Fibroblast of gingiva (primary cell): ENCODE results near the gene GRB10.
"Not testable (repeated sequence)": the region's sequence is repeated elsewhere in the genome, so short reads cannot be mapped to it uniquely, and the experiment has no call there.

ENCODE experiments used
- DNase-seq: peaks from one replicate; pipeline ENCODE4 v3.0.0-alpha.2; 2011; ENCODE audit warnings: low read depth

Gene GRB10

GRCh38 chr7:50580057-50580456 is 202.6 kb downstream of the GRB10 start:
- DNase-seq, result no peak

DNA sequence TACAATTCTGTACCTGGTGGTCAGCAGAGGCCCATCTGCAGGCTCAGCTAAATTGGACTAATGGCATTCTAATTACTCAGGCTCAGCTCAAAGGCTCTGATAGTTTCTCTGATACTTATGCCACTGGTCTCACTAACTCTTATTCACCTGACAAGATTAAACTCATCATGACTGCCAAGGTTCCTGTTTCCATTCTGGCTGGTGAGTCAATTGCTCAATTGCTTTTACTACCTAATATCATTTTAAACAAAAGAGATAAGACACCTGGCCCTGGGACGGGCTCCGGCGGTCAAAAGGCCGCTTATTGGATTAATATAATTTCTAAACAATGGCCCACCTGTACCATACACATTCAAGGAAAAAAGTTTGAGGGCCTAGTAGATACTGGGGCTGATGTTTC is 204.6 kb downstream of the GRB10 start:
- DNase-seq, result not testable (repeated sequence)

- DNase-seq, result no peak
Measured at GRCh38 chr7:50577569-50577968, 205.1 kb downstream of the GRB10 start.

- DNase-seq, result not testable (repeated sequence)
Measured at GRCh38 chr7:50576388-50576787, 206.3 kb downstream of the GRB10 start.

DNA sequence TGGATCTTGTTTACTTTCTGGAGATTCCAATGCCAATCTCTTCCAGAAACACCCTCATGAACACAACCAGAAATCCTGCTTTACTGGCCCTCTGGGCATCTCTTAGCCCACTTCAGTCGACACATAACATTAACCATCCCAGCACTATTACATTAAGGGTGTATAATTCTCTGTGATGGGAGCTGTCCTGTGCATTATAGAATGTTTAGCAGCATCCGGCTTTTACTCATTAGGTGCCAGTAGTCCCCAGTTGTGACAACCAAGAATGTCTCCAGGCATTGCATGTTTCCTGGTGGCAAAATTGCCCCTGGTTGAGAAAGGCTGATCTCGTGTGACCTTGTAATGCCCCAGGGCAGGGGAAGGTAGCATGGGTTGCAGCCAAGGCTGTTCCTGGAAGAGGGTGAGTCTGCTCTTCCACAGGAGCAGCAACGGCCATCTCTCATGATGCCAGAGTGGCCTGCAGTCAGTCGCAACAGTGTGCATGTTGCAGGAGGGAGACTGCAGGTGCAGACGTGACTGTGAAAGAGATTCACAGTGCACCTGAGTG is 214.9 kb downstream of the GRB10 start:
- no peak for DNase-seq

GRCh38 chr7:50565977-50566376 is 216.7 kb downstream of the GRB10 start:
- DNase-seq, result no peak

DNA sequence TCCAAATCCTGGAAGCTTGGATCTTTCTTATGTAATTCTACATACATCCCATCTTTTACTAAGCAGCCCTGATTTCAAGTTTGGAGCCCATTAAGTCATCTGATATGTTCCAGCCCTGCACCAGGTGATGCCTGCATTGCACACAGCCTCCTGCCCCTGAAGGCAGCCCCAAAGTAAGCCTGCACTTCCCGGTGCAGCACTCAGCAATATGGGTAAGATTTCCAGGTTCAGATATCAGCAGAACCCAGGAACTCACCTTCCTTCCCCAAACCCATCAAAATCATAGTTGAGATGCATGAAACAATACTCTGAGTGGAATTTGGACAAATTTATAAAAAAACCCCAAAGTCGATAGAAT is 217.2 kb downstream of the GRB10 start:
- no peak for DNase-seq

DNA sequence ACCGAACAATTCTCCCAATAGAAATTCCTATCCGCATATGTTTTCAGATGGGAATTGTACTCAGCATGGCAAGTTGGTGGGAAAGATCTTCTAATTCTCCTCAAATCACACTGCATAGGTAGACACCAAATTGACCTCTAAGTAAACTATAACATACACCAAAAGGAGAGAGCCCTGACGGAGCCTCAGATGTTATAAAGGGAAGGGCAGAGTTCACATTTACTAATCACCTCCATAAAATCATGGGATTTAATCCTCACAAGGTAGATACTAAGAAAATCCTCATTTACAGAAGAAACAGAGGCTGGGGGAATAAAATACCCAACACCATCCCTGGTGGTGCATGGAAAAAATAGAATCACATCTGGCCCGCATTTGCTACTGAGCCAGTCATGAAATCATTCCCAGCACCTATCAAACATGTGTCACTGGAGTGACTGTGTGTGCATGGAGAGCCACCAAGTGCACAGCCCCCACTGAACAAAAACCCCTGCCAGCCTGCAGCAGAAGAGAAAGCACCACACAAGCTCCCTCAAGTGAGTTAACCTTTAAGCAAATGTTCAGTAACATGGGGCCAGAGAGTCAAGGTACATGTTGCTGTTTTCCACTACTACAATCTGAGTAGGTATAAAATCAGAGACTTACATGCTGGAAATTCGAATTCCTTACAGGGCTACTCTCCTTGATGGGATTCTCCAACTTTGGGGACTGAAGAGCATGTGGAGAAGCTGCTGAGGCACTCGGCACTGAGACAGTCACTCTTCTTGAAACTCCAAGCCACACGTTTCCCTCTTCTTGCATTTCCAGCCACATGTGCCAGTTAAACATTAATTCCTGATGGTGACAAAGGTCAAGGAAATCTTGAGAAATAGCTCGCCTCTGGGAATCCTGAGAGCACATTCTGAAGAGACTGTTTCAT is 217.8 kb downstream of the GRB10 start, which contains the start of gene DDC:
TSS of gene DDC (minus strand) at position 766 of the 919 bp plus-strand sequence. CDS start 21,320 bp downstream, outside the sequence.
- no peak for DNase-seq

- no peak for DNase-seq
Measured at GRCh38 chr7:50564171-50564570, 218.5 kb downstream of the GRB10 start.

DNA sequence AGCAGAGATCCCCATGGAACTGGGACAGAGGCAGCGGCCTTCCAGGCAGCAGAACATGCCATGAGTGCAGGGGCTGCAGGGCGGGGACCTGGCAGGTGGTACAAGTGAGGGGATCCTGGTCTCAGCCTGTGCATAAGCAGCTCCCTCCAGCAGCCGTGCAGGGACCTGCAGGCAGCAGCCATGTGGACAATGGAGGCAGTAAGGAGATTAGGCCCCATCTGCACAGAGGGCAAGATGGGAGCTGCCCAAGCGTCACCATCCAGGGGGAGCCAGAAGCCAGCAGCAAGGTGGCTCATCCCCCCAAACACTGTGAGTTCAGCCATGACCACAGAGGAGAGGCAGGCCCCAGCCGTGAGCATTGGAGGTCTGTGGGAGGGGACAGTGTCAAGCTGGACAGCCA is 220.6 kb downstream of the GRB10 start:
- DNase-seq, result no peak

GRCh38 chr7:50560865-50561351 is 221.8 kb downstream of the GRB10 start:
- no peak for DNase-seq

DNA sequence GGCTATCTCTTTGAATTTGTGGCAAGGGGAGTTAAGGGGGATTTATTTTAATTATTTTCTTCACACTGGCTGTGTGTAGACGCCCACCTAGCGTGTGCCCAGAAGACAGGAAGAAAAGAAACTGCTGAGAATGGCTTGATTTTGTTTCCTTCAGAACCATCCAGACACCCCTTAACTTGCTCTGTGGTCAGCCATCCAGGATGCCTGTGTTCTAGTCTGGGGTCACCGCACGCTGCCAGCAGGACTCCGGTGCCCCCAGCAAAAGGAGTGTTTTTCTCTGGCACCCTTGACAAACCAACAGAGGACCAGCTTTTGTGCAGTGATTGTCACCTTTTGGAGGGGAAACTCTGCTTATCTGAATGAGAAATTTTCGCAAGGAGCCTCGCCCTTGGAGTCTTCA is 222.8 kb downstream of the GRB10 start:
- DNase-seq, result no peak

DNA sequence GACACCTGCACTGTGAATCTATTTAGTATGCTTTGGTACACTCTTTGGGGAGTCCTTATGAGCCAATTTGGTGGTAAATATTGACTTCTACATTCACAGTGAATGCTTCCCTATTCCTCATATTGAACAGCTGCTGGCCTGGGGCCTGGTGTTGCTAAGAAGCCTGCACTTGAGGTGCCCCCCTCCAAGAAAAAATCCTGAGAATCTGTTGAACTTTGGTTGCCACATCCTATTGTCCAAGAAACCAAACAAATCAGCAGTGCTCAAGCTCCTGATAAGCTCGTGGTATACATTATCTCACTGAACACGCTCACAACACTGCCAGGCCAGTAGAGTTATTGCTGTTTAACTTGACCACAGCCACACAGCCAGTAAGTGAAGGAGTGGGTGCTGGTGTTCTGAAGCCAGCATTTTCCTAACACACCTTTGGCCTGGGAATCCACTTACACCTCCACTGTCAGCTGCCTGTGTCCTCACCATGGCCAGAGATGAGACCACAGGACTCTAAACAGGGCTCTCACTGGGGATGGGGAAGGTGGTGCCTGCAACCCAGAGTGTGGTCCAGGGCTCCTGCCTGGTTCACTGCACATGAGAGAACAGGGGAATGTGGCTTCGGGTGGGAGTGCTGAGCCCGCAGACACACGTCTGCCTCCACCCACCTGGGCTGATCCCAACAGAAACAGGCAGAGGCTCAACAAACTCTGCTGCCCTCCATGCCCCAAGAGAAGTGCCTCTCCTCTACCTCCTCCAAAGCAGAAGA is 224.2 kb downstream of the GRB10 start:
- DNase-seq, result no peak

- DNase-seq, result peak; percentile 52
Measured at GRCh38 chr7:50557099-50557498, 225.6 kb downstream of the GRB10 start.

- DNase-seq, result peak; percentile 42
Measured at GRCh38 chr7:50556247-50556991, 226.3 kb downstream of the GRB10 start.

- DNase-seq, result no peak
Measured at GRCh38 chr7:50555594-50556140, 227.0 kb downstream of the GRB10 start.

- no peak for DNase-seq
Measured at GRCh38 chr7:50554431-50555322, 228.0 kb downstream of the GRB10 start.

DNA sequence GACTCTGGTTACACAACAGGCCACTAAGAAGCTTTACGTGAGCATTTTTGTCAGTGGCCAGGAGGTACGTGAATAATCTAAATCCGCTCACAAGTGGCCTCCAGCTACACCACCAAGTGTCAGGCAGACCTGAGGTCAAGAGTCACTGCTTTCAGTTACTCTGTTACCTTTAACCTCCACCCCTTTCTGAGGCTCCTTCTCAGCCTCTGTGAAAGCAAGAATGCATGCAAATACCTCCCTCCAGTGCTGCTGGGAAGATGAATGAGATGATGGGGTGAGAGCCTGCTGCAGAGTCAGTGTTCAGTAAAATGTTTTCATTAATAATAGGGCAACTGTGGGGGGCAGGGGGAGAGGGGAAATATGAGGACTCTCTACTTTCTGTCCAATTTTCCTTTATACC is 228.7 kb downstream of the GRB10 start:
- DNase-seq, result no peak

DNA sequence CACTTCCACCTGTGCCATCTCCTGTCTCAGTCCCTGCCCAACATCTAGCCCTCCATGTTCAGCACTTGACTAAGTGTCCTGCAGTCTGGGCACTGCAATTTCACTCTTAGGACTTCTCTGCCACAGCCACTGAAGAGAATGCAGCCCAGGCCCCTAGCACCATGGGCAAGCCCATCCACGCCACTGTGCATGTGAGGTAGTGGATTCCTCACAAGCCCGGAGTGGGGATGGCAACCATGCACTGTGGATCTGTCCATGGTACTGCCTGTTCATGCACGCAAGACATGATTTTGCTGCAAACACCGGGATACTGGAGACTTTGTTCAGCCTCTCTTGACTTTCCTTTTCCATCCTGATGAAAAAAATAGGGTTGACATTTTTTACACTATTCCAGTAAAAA is 229.8 kb downstream of the GRB10 start:
- peak; percentile 34 for DNase-seq

- no peak for DNase-seq
Measured at GRCh38 chr7:50552139-50552538, 230.6 kb downstream of the GRB10 start.

DNA sequence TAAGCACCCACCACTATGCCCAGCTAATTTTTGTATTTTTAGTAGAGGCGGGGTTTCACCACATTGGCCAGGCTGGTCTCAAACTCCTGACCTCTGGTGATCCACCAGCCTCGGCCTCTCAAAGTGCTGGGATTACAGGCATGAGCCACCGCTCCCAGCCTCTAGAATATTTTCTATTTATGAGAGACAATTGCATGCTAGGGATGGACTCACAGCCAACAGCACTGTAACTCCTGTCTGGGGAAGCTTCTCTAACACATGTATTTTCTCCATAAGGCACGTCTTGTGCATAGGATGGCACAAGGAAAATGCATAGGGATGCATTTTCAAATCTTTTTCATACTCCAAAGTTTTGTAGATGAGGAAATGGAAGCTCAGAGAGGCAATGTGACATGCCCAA is 237.1 kb downstream of the GRB10 start:
- not testable (repeated sequence) for DNase-seq
